Fibroblast of villous mesenchyme (primary cell): ENCODE results near the gene MELK. TPM values are rescaled to one million over a fixed set of nuclear protein-coding genes. Genes with fewer than 3 reads are reported as not detected.
"Not testable (repeated sequence)": the region's sequence is repeated elsewhere in the genome, so short reads cannot be mapped to it uniquely, and the experiment has no call there.

Experiments
- DNase-seq: peaks from one replicate; pipeline ENCODE4 v3.0.0-alpha.2; 2010; ENCODE audit warnings: low read depth
- H3K4me3 ChIP-seq: 2 replicates; pipeline ENCODE4 v1.5.1; 2011; ENCODE audit warnings: low read depth, mild to moderate bottlenecking, low read length
- total RNA-seq: library from RNA; depleted of rRNA; stranded (reverse); fragments of >200 nt; gene quantifications from 2 replicates; pipeline ENCODE4 v1.2.3, GENCODE V29; 2012
- TF ChIP-seq, protein P1 (sequence below): IDR thresholded peaks from 2 replicates; pipeline ENCODE4 v1.5.1; 2012; ENCODE audit warnings: low read depth, mild to moderate bottlenecking, low read length; ENCODE audit not compliant: insufficient read depth

The MELK gene
- total RNA-seq: 19.0 and 34.5 TPM in 2 replicates

DNA sequence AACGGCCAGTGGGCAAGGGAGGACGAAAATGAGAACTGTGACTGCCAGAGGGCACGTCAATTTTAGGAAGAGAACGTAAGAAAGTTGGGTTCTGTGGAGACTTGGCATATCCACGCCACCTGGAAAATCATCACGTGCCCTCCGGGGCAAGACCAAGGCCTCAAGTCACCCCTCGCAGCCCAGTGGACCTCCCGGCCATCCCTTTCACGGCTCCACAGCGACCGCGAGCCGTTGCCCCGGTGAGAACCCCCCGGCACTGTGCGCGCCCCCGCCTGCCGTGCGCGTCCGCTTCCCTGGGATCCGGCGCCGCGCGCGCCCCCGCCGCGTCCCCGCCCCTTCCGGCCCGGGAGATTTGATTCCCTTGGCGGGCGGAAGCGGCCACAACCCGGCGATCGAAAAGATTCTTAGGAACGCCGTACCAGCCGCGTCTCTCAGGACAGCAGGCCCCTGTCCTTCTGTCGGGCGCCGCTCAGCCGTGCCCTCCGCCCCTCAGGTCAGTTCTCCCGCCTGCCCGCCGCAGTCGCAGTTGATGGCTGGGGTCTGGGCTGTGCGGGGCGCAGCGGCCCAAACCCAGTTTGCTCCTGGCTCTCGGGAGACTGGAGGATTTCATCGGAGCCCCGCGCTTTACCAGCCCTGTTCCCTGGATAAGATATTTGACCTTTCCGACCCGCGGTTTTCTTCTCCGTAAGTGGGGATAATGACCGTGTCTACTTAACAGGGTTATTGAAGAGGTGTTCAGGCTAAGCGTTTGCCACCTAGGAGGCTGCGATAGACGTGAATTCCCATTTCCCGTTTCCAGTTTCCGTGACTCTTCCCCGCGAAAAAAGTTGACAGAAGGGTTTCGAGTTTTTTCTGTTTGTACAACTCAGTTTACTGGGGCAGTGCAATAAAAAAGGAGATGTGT lies at the start of gene MELK:
Gene MELK (plus strand): TSS at position 381 of the 904 bp plus-strand sequence. CDS start 8,787 bp downstream, outside the sequence.
- H3K4me3 ChIP-seq: peak within 1 kb of the TSS; percentile 92
- TF ChIP-seq, protein P1, sequence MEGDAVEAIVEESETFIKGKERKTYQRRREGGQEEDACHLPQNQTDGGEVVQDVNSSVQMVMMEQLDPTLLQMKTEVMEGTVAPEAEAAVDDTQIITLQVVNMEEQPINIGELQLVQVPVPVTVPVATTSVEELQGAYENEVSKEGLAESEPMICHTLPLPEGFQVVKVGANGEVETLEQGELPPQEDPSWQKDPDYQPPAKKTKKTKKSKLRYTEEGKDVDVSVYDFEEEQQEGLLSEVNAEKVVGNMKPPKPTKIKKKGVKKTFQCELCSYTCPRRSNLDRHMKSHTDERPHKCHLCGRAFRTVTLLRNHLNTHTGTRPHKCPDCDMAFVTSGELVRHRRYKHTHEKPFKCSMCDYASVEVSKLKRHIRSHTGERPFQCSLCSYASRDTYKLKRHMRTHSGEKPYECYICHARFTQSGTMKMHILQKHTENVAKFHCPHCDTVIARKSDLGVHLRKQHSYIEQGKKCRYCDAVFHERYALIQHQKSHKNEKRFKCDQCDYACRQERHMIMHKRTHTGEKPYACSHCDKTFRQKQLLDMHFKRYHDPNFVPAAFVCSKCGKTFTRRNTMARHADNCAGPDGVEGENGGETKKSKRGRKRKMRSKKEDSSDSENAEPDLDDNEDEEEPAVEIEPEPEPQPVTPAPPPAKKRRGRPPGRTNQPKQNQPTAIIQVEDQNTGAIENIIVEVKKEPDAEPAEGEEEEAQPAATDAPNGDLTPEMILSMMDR: no peak
- DNase-seq: peak; percentile 75

DNA sequence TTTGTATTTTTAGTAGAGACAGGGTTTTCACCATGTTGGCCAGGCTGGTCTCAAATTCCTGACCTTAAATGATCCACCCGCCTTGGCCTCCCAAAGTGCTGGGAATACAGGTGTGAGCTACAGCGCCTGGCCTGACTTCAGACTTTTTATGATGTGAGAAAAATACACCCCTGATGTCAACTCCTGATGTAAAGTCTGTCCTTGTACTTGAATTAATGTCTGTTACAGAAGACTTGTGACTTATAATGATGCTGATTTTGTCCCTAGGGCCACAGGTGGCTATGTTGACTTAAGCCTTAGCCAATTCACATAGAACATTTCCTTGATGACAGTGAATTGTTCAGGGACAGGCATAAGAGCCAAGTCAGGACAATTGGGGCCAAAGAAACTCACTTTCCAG lies 42.5 kb upstream of the MELK start:
- TF ChIP-seq, protein P1: no peak
- no peak for DNase-seq
- H3K4me3 ChIP-seq: no peak overlapping the region

DNA sequence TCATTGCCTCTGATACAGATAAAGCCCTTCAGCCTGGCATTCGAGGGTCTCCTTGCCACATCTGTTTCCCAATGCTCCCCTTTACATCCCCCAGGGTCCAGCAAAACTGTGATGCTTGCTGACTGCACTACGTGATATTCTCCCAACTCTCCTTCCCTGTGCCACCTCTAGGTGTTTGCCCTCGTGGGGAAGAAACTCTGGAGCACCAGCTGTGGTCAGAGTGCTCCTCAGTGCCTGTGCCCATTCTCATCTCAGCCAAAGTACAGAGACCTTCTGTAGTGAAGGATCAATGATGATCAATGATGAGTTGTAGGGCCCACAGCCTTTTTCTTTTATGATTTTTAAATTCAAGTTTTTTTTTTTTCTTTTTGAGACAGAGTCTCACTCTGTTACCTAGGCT lies 40.3 kb upstream of the MELK start:
- DNase-seq: no peak
- H3K4me3 ChIP-seq: no peak overlapping the region
- TF ChIP-seq, protein P1: no peak

DNA sequence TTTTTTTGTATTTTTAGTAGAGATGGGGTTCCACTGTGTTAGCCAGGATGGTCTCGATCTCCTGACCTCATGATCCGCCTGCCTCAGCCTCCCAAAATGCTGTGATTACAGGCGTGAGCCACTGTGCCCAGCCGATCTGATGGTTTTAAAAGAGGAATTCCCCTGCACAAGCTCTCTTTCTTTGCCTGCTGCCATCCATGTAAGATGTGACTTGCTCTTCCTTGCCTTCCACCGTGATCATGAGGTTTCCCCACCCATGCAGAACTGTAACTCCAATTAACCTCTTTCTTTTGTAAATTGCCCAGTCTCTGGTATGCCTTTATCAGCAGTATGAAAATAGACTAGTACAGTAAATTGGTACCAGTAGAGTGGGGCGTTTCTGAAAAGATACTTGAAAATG lies 39.0 kb upstream of the MELK start:
- DNase-seq, H3K4me3 ChIP-seq: not testable (repeated sequence)

- TF ChIP-seq, protein P1: no peak
- no peak for DNase-seq
- no peak overlapping the region for H3K4me3 ChIP-seq
These were observed 37.6 kb upstream of the MELK start for GRCh38 chr9:36535107-36535506.

- H3K4me3 ChIP-seq: no peak overlapping the region
- TF ChIP-seq, protein P1: no peak
- no peak for DNase-seq
These were observed 34.8 kb upstream of the MELK start for GRCh38 chr9:36537861-36538260.

DNA sequence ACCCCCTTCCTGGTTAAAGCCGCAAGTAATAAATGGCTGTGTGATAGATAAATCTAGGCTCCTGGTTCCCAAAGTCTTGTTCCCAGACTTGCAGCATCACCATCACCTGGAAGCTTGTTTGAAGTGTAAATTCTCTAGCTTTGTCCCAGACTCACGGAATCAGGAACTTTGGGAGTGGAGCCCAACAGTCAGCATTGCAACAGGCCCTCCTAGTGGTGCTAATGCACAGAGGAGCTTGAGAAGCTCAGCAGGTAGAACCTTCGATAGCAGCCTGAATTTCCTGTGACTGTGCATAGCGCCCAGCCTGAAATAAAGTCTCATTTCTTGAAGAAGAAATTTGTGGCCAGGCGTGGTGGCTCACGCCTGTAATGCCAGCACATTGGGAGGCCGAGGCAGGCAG lies 30.3 kb upstream of the MELK start:
- H3K4me3 ChIP-seq: no peak overlapping the region

More for the DNA sequence above, 30.3 kb upstream of the MELK start:
- TF ChIP-seq, protein P1: no peak
- DNase-seq: no peak
